A549 (cell line): ENCODE measurements around the gene TOMM20. TPM values are rescaled to one million over a fixed set of nuclear protein-coding genes. Genes with fewer than 3 reads are reported as not detected.

ENCODE experiments used
- ATAC-seq, 2 experiments: fragments of 200-7000 bp in 1 of 2; fragments of >200 bp in 1 of 2; cut with Nextera tagmentation in 1 of 2; cut with Tn5 transposase in 1 of 2; 3 replicates each; pipeline versions ENCODE4 v1.8.0 to v1.9.1; 2018 to 2020; ENCODE audit warnings: mild to moderate bottlenecking in 1 of 2, moderate library complexity in 1 of 2
- CTCF ChIA-PET: fragments of 300-600 bp; sonication (Branson Sonifier 250); formaldehyde crosslinking; extraction: SDS; loops from one replicate; lab custom pipeline; 2021; ENCODE audit warnings: antibody characterized with exemption, inconsistent platforms; lab: Yijun Ruan, JAX
- POLR2A ChIA-PET: fragments of 350-600 bp; formaldehyde crosslinking; extraction: SDS; loops from one replicate; lab custom pipeline; 2021; ENCODE audit warnings: antibody characterized with exemption, inconsistent platforms; lab: Yijun Ruan, JAX
- DNase-seq, 2 experiments: peaks; one replicate each; pipeline versions ENCODE4 v3.0.0 to v3.0.0-alpha.2; 2011 to 2016; ENCODE audit warnings: low read depth in 1 of 2, low spot score in 1 of 2
- FAIRE-seq: peaks from 2 replicates; lab custom pipeline; 2011; peaks lifted over from hg19 to GRCh38; lab: Jason Lieb, UNC
- H3K27ac ChIP-seq, 2 experiments: fragments of >200 bp; sonication (Bioruptor Twin); formaldehyde crosslinking; 3 replicates each; pipeline ENCODE4 v1.5.1; 2016 to 2017
- H3K4me1 ChIP-seq: fragments of >200 bp; sonication (Bioruptor Twin); formaldehyde crosslinking; 3 replicates; pipeline ENCODE4 v1.6.1; 2016
- H3K4me2 ChIP-seq: fragments of >200 bp; sonication (Bioruptor Twin); formaldehyde crosslinking; 3 replicates; pipeline ENCODE4 v1.6.1; 2016
- H3K4me3 ChIP-seq: fragments of >200 bp; sonication (Bioruptor Twin); formaldehyde crosslinking; 3 replicates; pipeline ENCODE4 v1.5.1; 2016
- H3K9me3 ChIP-seq: fragments of >200 bp; sonication (Bioruptor Twin); formaldehyde crosslinking; 3 replicates; pipeline ENCODE4 v1.6.1; 2016
- CBX2 ChIP-seq: fragments of 200-600 bp; sonication (generic); IDR thresholded peaks from 2 replicates; pipeline ENCODE4 v1.6.1; 2016; ENCODE audit warnings: low read depth, mild to moderate bottlenecking, borderline replicate concordance
- CHD4 ChIP-seq: fragments of 200-600 bp; sonication (generic); IDR thresholded peaks from 2 replicates; pipeline ENCODE4 v1.6.1; 2016; ENCODE audit warnings: antibody characterized with exemption, mild to moderate bottlenecking, borderline replicate concordance
- CTCF ChIP-seq: fragments of >200 bp; sonication (Bioruptor Twin); formaldehyde crosslinking; IDR thresholded peaks from 3 replicates; pipeline ENCODE4 v1.5.1; 2016
- E2F6 ChIP-seq: IDR thresholded peaks from 2 replicates; pipeline ENCODE4 v1.6.1; 2012; ENCODE audit warnings: low read depth, borderline replicate concordance
- ESRRA ChIP-seq: fragments of 150-350 bp; IDR thresholded peaks from 2 replicates; pipeline ENCODE4 v1.6.1; 2014; ENCODE audit warnings: mild to moderate bottlenecking, low read length, borderline replicate concordance
- HEYL ChIP-seq: fragments of 250-450 bp; sonication (Bioruptor Pico); IDR thresholded peaks from 2 replicates; pipeline ENCODE4 v1.8.0; 2021; ENCODE audit warnings: mild to moderate bottlenecking, moderate library complexity
- HOXB5 ChIP-seq: fragments of 250-450 bp; sonication (Bioruptor Pico); IDR thresholded peaks from 2 replicates; pipeline ENCODE4 v1.5.0; 2020; ENCODE audit warnings: mild to moderate bottlenecking, moderate library complexity
- JUNB ChIP-seq: fragments of >200 bp; sonication (Bioruptor Twin); formaldehyde crosslinking; IDR thresholded peaks from 2 replicates; pipeline ENCODE4 v1.6.1; 2016
- KDM1A ChIP-seq: fragments of 200-600 bp; sonication (generic); IDR thresholded peaks from 2 replicates; pipeline ENCODE4 v1.6.1; 2016; ENCODE audit warnings: low read depth, mild to moderate bottlenecking
- MAX ChIP-seq: IDR thresholded peaks from 2 replicates; pipeline ENCODE4 v1.6.1; 2012
- NR3C1 ChIP-seq: fragments of >200 bp; sonication (Bioruptor Twin); formaldehyde crosslinking; IDR thresholded peaks from 3 replicates; pipeline ENCODE4 v1.6.1; 2017
- POLR2A ChIP-seq: IDR thresholded peaks from 2 replicates; pipeline ENCODE4 v1.6.1; 2012; ENCODE audit warnings: mild to moderate bottlenecking, low read length
- POLR2AphosphoS2 ChIP-seq: conservative IDR thresholded peaks from 2 replicates; pipeline ENCODE4 v1.6.1; 2012; ENCODE audit warnings: low read length, improper control_type of control experiment, inconsistent platforms
- REST ChIP-seq: fragments of 200-600 bp; sonication (generic); IDR thresholded peaks from 2 replicates; pipeline ENCODE4 v1.6.1; 2016; ENCODE audit warnings: antibody characterized with exemption, mild to moderate bottlenecking, moderate library complexity
- RNF2 ChIP-seq: fragments of 200-600 bp; sonication (generic); IDR thresholded peaks from 2 replicates; pipeline ENCODE4 v1.6.1; 2016; ENCODE audit warnings: low read depth, mild to moderate bottlenecking, antibody characterized with exemption, moderate library complexity, borderline replicate concordance
- SREBF2 ChIP-seq: fragments of 450-650 bp; IDR thresholded peaks from 2 replicates; pipeline ENCODE4 v1.6.1; 2014; ENCODE audit warnings: mild to moderate bottlenecking, moderate library complexity
- TFCP2L1 ChIP-seq: fragments of 250-450 bp; sonication (Bioruptor Pico); IDR thresholded peaks from 2 replicates; pipeline ENCODE4 v1.5.0; 2021; ENCODE audit warnings: mild to moderate bottlenecking
- ZNF302 ChIP-seq: fragments of 250-450 bp; sonication (Bioruptor Pico); IDR thresholded peaks from 2 replicates; pipeline ENCODE4 v1.9.0; 2021; ENCODE audit warnings: inconsistent platforms, mild to moderate bottlenecking, moderate library complexity
- WGBS: methylation state at CpG from one replicate; pipeline ENCODE4 v1.1.6; 2017; ENCODE audit errors: missing lambda C conversion rate; 5-methylcytosine and 5-hydroxymethylcytosine counted together
- polyA plus RNA-seq, 4 experiments: library from polyadenylated mRNA; depleted of rRNA in 3 of 4; stranded (reverse); fragments of >200 nt; fragmentation: RNase III in 1 of 4; extraction: RNeasy Plus Mini Kit Qiagen cat#74134 plus additional on column Dnase treatment in 1 of 4; gene quantifications; 2 replicates in 3 of 4; 3 replicates in 1 of 4; pipeline ENCODE4 v1.2.3, GENCODE V29; 2011 to 2017
- TF ChIP-seq, protein P1 (sequence below): fragments of 250-450 bp; sonication (Bioruptor Pico); IDR thresholded peaks from 2 replicates; pipeline ENCODE4 v1.5.0; 2020; ENCODE audit warnings: low read depth, mild to moderate bottlenecking, moderate library complexity
- TF ChIP-seq, protein P2 (sequence below): IDR thresholded peaks from 2 replicates; pipeline ENCODE4 v1.6.1; 2012

Gene TOMM20
- polyA plus RNA-seq, 2 of the 4 experiments (the other 2 are of a cell fraction): 112 to 122 TPM

DNA sequence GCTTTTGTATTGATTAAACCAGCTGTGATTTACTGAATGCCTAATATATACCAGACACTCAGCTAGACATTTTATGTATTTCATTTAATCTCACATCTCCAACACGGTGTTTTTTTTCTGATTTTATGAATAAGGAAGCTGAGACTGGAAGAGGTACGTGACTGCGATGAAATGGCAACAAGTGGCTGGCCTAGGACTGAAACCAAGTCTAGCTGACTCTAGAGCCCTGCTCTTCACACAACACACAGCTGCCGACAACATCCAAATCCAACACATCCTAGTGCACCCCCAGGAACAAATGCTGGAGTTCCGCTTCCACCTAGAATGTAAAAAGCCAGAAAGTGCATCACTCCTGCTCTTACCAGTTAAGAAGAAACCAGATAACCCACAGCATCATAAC is 10.7 kb upstream of the TOMM20 start:
- H3K4me3 ChIP-seq: no peak overlapping the region
- H3K27ac ChIP-seq: no peak overlapping the region
- H3K4me1 ChIP-seq: no peaks in the 10 kb centered on the region
- FAIRE-seq: no peak
- H3K4me2 ChIP-seq: no peak overlapping the region
- ChIA-PET POLR2A (no interaction called here), CTCF (interaction anchor here (1.0 to 1.1 kb wide), 2 partner anchors 13 to 35 kb away, joined by 3 to 5 read pairs; no protein-coding TSS in a partner anchor)
- no peak for DNase-seq
- WGBS: 94% methylated on average over 5 of the region's 5 CpGs
- H3K9me3 ChIP-seq: no peaks in the 10 kb centered on the region
- no peak; a peak in 1 of 6 replicates for ATAC-seq
- TF ChIP-seq, protein P1, sequence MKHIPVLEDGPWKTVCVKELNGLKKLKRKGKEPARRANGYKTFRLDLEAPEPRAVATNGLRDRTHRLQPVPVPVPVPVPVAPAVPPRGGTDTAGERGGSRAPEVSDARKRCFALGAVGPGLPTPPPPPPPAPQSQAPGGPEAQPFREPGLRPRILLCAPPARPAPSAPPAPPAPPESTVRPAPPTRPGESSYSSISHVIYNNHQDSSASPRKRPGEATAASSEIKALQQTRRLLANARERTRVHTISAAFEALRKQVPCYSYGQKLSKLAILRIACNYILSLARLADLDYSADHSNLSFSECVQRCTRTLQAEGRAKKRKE (CRISPR knock-in tag): no peak
- TF ChIP-seq CHD4: no peak
- TF ChIP-seq CTCF: no peak
- no peak for TF ChIP-seq HEYL (CRISPR knock-in tag)
- TF ChIP-seq KDM1A: no peak
- TF ChIP-seq POLR2A: no peak
- TF ChIP-seq SREBF2: no peak
- no peak for TF ChIP-seq HOXB5 (CRISPR knock-in tag)
- no peak for TF ChIP-seq ESRRA
- TF ChIP-seq TFCP2L1 (CRISPR knock-in tag): no peak
- TF ChIP-seq, protein P2, sequence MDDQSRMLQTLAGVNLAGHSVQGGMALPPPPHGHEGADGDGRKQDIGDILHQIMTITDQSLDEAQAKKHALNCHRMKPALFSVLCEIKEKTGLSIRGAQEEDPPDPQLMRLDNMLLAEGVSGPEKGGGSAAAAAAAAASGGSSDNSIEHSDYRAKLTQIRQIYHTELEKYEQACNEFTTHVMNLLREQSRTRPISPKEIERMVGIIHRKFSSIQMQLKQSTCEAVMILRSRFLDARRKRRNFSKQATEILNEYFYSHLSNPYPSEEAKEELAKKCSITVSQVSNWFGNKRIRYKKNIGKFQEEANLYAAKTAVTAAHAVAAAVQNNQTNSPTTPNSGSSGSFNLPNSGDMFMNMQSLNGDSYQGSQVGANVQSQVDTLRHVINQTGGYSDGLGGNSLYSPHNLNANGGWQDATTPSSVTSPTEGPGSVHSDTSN: no peak
- no peak for TF ChIP-seq CBX2
- TF ChIP-seq E2F6: no peak
- no peak for TF ChIP-seq MAX
- no peak for TF ChIP-seq JUNB
- no peak for TF ChIP-seq REST
- TF ChIP-seq NR3C1: no peak
- TF ChIP-seq POLR2AphosphoS2: no peak
- TF ChIP-seq ZNF302: no peak
- TF ChIP-seq RNF2: no peak
- TF ChIP-seq, all 56 proteins: peak for 0
